ENCODE data around the gene UBE2V1. TPM values are rescaled to one million over a fixed set of nuclear protein-coding genes. Genes with fewer than 3 reads are reported as not detected.

Gene UBE2V1
- total RNA-seq, 1 experiment from 2014 or later, result 203 TPM

GRCh38 chr20:50077818-50078601, 34.9 kb downstream of the UBE2V1 start:
- no TSS peak for BruUV-seq (replicated peaks)
- TF ChIP-seq CTCF (conservative IDR thresholded peaks at IDR 0.05; ENCODE audit: low read depth, low read length) (no peak), EZH2 (IDR thresholded peaks at IDR 0.05; ENCODE audit: borderline replicate concordance, low read depth, low read length, poor library complexity, severe bottlenecking) (no peak)
- no peak for DNase-seq (ENCODE audit: low spot score)
- ChIA-PET CTCF (no interaction called here), POLR2A (ENCODE audit: low non-redundant PET) (no interaction called here)
- Histone ChIP-seq H3K27ac (ENCODE audit: low read depth, low read length, poor library complexity, severe bottlenecking) (no peak overlapping the region), H3K4me3 (ENCODE audit: low read depth, low read length, poor library complexity, severe bottlenecking) (no peak overlapping the region), H3K9me3 (ENCODE audit: low read depth, low read length, poor library complexity, severe bottlenecking) (no peaks in the 10 kb centered on the region), H3K36me3 (ENCODE audit: insufficient read depth, low read length, poor library complexity, severe bottlenecking) (peaks cover 7% of the 10 kb centered on the region), H3K4me1 (ENCODE audit: insufficient read depth, low read length, poor library complexity, severe bottlenecking) (peaks cover 3% of the 10 kb centered on the region), H3K27me3 (replicated peaks; ENCODE audit: insufficient read depth, low read depth, low read length, poor library complexity) (no peaks in the 10 kb centered on the region)
- intact Hi-C loops (cut with micrococcal nuclease; ENCODE audit: unreplicated experiment), result no loop called here

DNA sequence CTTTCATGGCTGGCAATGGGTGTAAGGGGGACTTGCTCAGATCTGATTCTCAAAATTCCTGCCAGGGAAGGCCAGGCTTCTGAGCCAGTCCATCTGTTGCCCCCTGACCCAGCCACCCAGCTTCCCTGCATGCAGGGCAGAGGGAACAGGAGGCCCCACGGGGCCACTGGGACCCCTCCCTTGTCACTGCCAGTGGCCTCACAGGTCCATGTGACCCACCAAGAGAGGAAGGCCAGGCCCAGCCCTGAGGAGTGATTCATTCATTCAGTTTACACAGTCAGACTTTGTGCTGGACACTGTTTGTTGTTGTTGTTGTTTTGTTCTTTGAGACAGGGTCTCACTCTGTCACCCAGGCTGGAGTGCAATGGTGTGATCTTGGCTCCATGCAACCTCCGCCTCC, 39.5 kb downstream of the UBE2V1 start:
- TF ChIP-seq CTCF (conservative IDR thresholded peaks at IDR 0.05; ENCODE audit: low read depth, low read length), result no peak
- no peak for TF ChIP-seq EZH2 (IDR thresholded peaks at IDR 0.05; ENCODE audit: borderline replicate concordance, low read depth, low read length, poor library complexity, severe bottlenecking)
- no peak for DNase-seq (ENCODE audit: low spot score)
- intact Hi-C loops (cut with micrococcal nuclease; ENCODE audit: unreplicated experiment), result loop anchor here (5.0 kb wide), 1 partner anchor 94 kb away; no protein-coding TSS in a partner anchor
- H3K27me3 ChIP-seq (replicated peaks; ENCODE audit: insufficient read depth, low read depth, low read length, poor library complexity), result no peaks in the 10 kb centered on the region
- POLR2A ChIA-PET (ENCODE audit: low non-redundant PET), result no interaction called here
- no peaks in the 10 kb centered on the region for H3K9me3 ChIP-seq (ENCODE audit: low read depth, low read length, poor library complexity, severe bottlenecking)
- CTCF ChIA-PET, result interaction anchor here (1.0 kb wide), 1 partner anchor 95 kb away, joined by 4 read pairs; no protein-coding TSS in a partner anchor
- peaks cover 3% of the 10 kb centered on the region for H3K4me1 ChIP-seq (ENCODE audit: insufficient read depth, low read length, poor library complexity, severe bottlenecking)
- H3K27ac ChIP-seq (ENCODE audit: low read depth, low read length, poor library complexity, severe bottlenecking), result no peak overlapping the region
- H3K36me3 ChIP-seq (ENCODE audit: insufficient read depth, low read length, poor library complexity, severe bottlenecking), result no peaks in the 10 kb centered on the region
- H3K4me3 ChIP-seq (ENCODE audit: low read depth, low read length, poor library complexity, severe bottlenecking), result no peak overlapping the region
- BruUV-seq (replicated peaks), result no TSS peak

DNA sequence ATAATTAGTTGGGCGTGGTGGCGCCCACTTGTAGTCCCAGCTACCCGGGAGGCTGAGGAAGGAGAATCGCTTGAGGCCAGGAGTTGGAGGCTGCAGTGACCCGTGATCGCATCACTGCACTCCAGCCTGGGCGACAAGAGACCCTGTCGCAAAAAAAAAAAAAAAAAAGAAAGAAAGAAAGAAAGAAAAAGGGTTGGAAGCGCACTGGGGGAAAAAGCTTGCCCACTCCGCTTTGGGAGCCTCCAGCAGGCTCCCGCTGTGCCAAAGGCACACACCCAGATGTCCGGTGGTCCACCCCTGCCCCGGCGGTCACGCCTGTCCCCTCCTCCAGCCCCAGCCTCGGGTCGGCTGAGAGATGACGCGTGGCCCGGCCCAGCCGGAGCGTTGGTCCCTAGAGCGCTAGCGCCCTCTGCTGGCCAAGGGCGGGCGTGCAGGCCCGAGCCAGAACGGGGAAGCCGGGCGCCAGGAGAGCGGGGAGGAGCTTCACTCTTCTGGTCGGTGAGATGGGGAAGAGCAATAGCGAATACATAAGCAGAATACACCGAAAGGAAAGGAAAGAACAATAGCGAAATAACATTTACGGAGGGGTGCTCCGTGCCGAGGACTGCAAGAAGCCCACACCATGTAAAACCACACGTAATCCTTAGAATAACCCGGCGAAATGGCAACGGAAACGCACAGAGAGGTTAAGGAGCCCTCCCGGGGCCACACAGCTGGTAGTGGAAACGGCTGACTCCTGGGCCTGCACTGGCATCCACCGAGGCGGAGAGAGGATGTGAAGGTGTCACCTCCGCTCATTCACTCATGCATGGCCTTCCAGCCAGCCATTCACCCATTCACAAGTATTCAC, 41.7 kb downstream of the UBE2V1 start:
- intact Hi-C loops (cut with micrococcal nuclease; ENCODE audit: unreplicated experiment), result loop anchor here (1.0 to 5.0 kb wide), 2 partner anchors 92 to 96 kb away; no protein-coding TSS in a partner anchor
- Histone ChIP-seq H3K4me1 (ENCODE audit: insufficient read depth, low read length, poor library complexity, severe bottlenecking) (peaks cover 3% of the 10 kb centered on the region), H3K4me3 (ENCODE audit: low read depth, low read length, poor library complexity, severe bottlenecking) (peak overlapping the region; percentile 43), H3K9me3 (ENCODE audit: low read depth, low read length, poor library complexity, severe bottlenecking) (no peaks in the 10 kb centered on the region), H3K36me3 (ENCODE audit: insufficient read depth, low read length, poor library complexity, severe bottlenecking) (no peaks in the 10 kb centered on the region), H3K27ac (ENCODE audit: low read depth, low read length, poor library complexity, severe bottlenecking) (no peak overlapping the region), H3K27me3 (replicated peaks; ENCODE audit: insufficient read depth, low read depth, low read length, poor library complexity) (no peaks in the 10 kb centered on the region)
- BruUV-seq (replicated peaks), result no TSS peak
- no peak for TF ChIP-seq EZH2 (IDR thresholded peaks at IDR 0.05; ENCODE audit: borderline replicate concordance, low read depth, low read length, poor library complexity, severe bottlenecking)
- TF ChIP-seq CTCF (conservative IDR thresholded peaks at IDR 0.05; ENCODE audit: low read depth, low read length), result peak; percentile 100
- POLR2A ChIA-PET (ENCODE audit: low non-redundant PET), result interaction anchor here (0.6 kb wide), 1 partner anchor 12 kb away, joined by 3 read pairs; no protein-coding TSS in a partner anchor
- CTCF ChIA-PET, result interaction anchor here (0.5 to 3.7 kb wide), 25 partner anchors 8 to 754 kb away, joined by 3 to 57 read pairs (median 4); no protein-coding TSS in a partner anchor
- DNase-seq (ENCODE audit: low spot score), result peak; percentile 87
